GM21423 (cell line): ENCODE results near the gene TEDC1.

ENCODE experiments used
- ATAC-seq: cut with Tn5 transposase; IDR thresholded peaks from one replicate; pipeline ENCODE4 v1.9.1; 2021; ENCODE audit warnings: mild to moderate bottlenecking, moderate library complexity; ENCODE audit not compliant: unreplicated experiment

Gene TEDC1

DNA sequence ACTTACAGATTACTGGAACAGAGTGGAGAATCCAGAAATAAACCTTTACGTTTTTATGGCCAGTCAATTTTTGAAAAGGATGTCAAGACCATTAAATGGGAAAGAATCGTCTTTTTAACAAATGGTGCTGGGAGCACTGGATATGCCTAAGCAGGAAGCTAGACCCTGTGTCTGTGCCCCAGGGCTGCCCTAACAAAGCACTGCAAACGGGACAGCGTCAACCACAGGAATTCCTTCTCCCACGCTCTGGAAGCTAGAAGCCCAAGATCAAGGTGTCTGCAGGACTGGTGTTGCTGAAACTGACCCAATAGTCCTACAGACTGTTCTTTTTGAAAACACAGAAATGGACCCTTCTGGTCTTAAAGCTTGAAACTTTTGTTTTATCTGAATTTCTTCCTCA lies 26.1 kb downstream of the TEDC1 start:
- no peak for ATAC-seq

DNA sequence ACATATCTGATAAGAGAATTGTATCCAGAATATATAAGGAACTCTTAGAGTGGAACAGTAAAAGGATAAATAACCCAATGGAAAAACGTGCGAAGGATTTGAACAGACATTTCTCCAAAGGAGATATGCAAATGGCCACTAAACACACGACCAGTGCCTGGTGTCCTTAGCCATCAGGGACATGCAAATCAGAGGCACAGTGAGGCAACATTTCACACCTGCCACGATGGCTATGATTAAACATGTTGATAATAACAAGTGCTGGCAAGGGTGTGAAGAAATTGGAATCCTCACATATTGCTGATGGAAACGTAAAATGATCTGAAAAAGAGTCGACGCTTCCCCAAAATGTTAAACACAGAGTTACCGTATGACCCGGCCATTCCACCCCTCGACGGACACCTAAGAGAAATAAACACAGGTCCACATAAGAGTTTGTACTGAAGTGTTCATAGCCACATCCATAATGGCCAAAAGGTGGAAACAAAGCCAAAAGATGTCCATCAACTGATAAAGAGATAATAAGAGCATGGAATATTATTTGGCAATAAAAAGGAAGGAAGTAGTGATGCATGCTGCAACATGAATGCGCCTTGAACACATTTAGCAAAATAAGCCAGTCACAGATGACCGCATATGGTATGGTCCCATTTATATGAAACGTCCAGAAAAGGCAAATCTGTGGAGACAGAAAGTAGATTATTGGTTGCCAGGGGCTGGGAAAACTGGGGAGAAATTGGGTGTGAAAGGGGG lies 29.1 kb downstream of the TEDC1 start:
- ATAC-seq = no peak

DNA sequence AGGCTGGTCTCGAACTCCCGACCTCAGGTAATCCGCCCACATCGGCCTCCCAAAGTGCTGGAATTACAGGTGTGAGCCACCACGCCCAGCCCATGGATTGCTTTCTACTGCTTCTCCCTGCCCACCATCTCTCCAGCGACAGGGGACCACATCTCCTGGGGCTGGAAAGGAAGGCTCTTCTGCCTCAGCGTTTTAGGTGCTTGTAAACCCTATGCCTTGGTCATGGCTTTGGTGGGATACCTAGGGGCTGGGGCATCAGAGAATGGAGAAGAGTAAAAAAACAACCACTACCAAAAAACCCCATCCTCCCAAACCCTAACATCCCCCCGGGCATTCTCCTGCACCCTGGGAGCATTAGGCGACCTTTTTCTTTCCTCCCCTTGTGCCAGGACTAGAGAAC lies 34.3 kb downstream of the TEDC1 start:
- ATAC-seq = no peak

DNA sequence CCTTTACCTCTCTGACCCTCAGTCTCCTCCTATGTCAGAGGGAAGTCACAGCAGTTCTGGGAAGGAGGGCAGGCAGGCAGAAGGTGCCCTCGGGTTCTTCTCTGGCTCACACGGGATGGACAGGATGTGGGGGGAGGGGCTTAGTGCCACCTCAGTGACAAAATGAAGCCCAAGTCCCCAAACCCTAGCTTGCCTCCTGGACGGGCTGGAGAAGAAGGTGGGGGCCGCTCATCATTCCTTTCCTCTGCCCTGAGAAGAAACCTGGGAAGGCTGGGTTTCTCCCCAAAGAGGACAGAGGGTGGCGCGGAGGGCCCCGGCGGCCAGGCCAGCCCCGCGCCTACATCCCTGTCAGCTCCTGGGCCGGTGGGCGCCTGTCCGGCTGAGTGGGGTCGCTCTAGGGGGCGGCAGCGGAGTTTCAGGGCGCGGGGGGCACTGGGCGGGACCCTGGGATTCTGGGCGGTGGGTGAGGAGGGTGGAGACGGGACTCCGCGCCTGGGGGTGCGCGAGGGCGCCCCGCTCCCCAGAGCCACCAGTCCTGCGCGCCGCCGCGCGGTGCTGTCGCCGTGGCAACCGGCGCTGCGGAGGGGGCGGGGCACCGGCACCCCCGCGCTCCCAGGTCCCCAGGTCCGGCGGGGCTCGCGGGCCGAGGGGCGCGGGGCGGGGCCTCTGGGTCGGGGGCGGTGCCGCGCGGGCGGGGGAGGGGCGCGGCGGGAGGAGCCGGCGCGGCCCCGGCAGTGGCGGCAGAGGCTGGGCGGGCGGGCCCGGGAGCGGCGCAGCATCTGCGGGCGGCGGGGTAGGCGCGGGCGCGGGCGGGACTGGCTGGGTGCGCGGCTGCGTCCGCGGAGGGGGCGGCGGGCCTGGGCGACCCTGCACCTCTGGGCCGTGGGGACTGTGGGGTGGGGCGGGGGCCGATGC lies 35.1 kb downstream of the TEDC1 start, which contains the start of gene TMEM121:
TSS of gene TMEM121 (plus strand) at position 723 of the 915 bp plus-strand sequence. CDS start 2,252 bp downstream, outside the sequence.
- ATAC-seq = no peak

DNA sequence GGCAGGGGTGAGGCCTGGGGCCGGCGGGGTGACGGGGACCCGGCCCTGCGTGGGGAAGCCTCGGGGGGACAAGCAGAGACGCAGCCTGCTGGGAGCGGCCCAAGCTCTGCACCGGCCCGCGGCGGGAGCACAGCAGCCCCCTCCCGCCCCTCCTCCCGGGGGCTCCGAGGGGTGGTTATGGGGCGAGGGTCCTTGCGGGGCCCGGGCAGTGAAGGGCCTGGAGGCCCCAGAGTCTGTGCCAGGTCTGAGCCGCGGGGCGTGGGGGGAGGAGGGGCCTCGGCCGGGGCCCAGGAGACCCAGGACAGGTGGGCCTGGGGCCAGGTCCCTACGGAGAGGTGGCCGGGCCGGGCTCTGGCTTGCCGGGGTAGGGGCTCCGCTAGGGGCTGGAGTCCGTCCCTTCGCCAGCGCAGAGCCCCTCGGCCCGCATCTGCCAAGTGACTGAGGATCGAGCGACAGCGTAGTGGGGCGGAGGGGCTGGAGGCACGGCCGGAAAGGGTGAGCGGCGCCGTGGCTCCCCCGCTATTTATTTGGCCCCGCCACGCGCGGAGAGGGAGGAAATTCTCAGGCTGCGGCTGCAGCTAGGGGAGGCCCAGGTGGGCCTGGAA lies 35.8 kb downstream of the TEDC1 start:
- ATAC-seq = no peak

DNA sequence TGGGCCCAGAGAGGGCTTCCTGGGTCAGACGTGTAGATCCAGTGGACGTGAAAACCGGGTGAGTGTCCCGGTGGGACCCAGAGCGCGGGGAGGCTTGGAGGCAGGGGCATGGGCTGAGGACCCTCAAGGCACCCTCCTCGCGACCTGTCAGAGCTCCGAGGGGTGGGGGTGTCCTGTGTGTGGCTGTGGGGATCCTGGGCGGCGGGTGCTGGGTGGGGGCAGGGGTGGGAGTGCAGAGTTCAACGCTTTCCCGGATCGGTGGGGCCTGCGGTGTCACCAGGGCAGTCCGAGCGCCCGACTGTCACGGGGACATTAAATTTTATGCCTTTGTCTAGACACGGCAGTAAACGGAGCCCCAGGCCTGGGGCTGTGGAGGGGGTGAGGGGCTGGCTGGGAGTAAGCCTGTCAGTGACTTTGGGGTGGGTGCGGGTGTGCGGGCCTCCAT lies 36.4 kb downstream of the TEDC1 start:
- ATAC-seq = no peak

DNA sequence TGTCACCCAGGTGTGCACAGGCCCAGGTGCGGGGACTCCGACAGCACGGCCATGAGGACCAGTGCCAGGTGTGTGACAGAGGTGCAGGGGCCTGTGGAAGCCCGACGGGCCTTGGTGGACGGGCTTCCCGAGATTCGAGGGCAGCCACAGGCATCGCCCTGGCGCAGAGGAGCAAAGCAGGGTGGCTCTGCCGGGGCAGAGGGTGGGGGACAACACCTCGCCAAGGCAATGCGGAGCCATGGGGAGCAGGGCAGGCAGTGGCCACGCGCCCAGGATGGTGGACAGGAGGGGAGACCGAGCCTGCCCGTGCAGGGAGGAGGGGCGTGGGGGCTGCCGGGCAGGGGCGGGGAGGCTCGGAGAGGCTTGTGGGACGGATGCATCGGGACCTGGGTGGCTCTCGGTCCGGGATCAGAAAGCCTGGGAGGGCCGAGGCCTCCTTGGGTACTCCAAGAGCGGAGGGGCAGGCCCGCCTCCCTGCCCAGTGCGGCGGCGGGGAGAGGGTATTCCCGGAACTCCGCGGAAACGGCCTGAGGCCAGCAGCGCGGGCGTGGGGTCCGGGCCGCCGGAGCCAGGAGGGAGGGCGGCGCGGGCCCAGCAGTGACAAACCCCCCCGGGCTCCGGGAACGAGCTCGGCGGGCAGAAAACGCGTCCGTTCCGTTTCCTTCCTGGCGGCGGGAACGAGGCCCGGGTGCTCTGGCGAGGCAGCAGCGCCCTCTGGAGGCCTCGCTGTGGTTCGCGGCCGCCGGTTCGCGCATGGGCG lies 37.0 kb downstream of the TEDC1 start:
- ATAC-seq = peak; percentile 56

DNA sequence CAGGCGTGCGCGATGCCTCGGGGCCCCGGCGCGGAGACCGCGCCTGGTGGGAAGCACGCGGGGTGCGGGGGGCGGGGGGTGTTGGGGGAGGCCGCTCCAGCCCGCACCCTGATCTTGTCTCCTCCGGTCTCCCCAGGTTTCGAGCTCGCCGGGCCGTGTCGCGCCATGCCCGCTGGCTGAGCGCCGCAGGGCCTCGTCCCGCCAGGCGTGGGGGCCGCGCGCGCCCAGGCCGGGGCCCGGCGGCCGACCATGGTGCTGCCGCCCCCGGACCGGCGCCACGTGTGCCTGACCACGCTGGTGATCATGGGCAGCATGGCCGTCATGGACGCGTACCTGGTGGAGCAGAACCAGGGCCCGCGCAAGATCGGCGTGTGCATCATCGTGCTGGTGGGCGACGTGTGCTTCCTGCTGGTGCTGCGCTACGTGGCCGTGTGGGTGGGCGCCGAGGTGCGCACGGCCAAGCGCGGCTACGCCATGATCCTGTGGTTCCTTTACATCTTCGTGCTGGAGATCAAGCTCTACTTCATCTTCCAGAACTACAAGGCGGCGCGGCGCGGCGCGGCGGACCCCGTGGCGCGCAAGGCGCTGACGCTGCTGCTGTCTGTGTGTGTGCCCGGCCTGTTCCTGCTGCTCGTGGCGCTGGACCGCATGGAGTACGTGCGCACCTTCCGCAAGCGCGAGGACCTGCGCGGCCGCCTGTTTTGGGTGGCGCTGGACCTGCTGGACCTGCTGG lies 37.7 kb downstream of the TEDC1 start:
- ATAC-seq = no peak

DNA sequence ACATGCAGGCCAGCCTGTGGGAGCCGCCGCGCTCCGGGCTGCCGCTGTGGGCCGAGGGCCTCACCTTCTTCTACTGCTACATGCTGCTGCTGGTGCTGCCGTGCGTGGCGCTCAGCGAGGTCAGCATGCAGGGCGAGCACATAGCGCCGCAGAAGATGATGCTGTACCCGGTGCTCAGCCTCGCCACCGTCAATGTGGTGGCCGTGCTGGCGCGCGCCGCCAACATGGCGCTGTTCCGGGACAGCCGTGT lies 38.2 kb downstream of the TEDC1 start:
- no peak for ATAC-seq

DNA sequence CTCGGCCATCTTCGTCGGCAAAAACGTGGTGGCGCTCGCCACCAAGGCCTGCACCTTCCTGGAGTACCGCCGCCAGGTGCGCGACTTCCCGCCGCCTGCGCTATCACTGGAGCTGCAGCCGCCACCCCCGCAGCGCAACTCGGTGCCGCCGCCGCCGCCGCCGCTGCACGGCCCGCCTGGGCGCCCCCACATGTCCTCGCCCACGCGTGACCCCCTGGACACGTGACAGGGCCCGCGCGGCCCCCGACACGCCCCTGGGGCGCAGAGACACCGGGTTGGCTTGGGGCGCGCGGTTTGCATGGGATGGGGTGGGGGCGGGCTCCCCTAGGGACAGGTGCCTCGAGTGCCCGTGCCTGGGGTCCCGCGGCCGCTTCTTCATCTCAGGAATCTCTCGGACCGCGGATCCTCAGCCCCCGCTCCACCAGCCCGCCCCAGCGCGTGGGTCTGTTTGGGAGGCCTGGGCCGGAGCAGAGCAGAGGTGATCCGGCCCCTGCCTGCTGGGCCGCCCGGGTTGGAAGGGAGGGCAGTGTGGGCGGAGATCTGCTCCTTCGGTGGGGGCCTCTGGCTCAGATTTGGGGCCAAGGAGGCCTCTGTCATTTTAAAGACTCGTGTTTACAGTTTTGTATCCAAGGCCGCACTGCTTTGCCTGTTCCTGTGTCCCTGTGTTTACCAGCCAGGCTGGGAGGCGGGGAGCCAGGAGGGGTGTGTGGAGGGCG lies 38.7 kb downstream of the TEDC1 start:
- no peak for ATAC-seq

DNA sequence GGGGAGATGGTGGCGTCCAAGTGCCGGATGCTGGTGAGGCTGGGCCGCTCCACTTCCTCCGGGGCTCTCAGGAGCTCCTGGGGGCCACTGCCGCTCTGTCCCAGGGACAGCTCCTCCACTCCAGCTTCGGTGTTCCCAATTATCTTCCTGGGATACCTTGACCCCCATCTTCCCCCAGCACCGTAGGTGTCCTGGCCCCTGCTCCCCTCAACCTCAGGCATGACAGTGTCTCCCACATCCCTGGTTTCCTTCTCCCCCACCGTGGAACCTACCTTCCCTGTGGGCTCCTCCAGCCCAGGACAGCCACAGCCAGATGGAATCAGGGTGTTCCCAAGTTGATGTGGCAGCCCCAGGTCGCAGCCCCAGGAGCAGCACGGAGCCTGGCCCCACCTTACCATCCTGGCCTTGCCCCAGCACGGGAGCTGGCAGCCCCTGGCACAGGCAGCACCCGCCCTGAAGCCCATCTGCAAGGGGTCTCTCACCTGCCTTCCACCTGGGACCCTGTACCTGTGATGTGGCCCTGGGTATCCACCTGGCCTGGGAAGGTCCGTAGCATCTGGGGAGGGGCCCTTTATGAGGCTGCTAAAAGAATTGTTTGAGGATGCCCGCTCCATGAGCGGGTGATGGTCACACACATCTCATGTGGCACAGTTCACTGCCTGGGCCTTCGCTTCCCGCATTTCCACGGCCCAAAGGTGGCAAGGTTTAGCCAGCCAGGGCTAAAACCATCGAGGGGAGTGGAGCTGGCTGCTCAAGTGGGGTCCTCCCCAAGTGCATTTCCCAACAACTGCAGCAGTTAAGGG lies 39.4 kb downstream of the TEDC1 start:
- ATAC-seq = no peak

DNA sequence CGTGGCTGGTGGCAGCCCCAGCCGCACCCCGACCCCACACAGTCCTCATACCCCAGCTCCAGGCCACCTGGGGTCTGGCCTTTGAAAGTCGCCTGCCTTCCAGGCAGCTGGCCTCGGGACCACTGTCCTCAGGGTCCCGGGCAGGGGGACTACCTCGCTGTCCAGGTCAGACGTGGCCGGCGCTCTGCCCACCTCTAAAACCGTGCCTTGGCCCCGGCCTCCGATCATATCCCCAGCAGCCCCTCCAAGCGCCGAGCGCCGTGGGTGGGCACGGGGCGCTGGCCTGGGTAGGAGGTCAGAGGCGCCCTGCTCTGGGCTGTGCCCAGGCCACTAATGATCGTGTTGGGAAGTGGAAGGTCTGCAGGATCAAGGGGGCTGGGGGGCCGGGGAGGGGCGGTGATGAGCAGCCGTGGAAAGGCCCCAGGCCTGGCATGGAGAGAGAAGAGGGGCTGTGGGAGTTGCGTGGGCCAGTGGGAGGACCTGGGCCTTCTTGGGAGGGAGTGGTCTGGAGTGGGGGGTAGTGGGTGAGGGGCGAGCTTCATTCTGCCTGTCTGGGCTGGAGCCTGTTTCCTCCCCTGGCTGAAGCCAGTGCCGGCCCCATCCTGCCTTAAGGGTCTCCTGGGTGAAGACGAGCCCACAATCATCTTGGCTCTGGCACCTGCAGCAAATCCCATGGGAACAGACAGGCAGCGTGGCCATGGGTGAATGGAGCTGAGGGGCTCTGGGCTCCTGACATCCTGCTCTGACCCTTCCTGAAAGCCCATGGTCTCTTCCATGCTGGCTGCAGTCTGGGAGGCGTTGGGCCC lies 40.2 kb downstream of the TEDC1 start:
- no peak for ATAC-seq

DNA sequence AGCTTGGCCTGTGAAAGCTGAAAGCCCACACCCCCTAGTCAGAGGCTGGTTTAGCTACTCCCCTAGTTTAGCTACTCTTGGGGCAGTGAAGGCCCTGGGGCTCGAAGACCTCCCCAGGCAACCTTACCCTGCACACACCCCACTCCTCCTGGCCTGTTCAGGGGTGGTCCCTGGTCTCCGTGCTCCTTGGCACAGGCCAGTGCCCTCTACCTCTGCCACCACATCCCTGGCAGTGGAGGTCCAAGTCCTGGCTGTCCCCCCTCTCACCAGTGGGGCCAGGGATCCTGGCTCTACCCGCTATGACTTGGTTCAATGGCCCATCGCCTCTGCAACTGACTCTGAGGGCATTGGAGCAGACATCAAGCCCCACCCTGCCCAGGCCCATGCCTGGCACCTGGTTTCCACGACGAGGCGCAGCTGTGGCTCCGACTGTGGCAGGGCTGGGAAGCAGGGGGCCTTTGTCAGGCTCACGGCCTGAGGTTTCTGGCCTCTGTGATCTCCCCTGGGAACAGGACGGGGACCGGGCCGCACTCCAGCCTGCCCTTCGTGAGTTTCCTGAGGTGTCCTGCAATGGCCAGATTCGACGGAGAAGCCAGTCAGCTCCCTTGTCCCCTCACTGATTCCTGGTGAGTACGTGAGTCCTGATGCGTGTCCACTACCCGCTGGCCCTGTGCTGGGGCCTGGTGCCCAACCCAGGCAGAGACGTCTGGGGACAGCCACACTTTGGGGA lies 41.0 kb downstream of the TEDC1 start:
- ATAC-seq = no peak

DNA sequence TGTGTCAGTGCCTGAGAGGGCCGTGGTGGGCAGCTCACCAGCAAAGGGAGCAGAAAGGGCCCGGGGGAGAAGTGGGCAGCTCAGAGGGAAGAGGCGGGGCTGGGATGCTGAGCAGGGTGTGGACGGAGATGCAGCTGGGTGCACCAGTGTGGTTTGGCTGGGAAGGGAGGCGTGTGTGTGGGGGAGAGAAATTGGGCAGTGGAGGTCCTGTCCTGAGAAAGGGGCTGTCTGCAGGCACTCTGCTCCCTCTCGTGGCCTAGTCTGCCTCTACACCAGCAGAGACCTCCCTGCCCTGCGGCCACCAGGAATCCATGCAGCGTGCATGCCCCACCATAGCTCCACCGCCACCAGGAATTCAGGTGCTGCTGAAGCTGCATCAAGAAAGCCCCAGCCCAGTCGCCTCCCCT lies 41.7 kb downstream of the TEDC1 start:
- no peak for ATAC-seq

DNA sequence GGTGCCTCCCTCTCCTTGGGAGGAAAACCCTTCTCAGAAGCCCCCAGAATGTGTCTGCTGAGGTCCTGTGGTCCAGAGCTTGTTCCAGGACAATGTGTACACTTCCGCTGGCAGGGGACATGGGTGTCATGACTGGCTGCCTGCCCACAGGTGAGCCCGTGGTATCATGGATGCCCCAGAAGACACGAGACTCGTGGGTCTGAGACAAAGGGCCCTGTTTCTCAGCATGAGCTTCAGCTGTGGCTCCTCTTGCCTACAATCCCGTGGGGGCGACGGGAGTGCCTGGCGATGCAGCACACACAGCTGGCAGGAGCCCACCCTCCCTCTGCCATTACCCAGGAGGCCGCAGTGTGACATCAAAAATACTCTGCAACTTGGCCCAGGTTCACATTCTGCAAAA lies 42.3 kb downstream of the TEDC1 start:
- no peak for ATAC-seq

DNA sequence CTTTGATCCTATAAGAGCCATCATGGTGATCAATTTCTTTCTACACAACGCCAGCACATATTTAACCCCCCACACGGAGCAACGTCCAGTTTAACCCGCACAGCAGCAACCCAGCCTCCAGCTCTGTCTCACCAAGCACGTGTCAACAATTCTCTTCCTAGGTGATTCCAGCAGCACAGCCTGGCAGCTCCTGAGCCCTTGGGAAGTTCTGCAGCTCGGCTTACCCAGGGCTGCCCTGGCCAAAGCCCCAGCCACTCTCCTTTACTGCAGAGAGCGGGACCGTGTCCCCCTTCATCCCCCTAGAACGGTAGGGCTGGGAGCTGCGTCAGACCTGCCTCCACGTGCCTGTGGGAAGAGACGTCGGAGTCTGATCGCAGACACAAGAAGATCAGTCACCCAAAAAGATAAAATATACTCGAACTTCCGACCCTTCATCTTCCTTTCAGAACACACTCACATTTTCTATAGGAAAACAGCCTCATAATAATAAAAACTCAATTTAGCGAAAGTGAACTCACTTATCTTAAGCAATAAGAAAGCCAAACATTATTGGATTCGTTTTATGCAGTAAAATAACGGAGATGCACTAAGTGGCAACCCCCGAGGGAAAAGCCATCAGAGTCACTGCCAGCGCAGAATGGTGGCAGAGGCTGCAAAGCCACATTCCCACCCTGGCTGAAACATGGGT lies 42.9 kb downstream of the TEDC1 start:
- no peak for ATAC-seq

DNA sequence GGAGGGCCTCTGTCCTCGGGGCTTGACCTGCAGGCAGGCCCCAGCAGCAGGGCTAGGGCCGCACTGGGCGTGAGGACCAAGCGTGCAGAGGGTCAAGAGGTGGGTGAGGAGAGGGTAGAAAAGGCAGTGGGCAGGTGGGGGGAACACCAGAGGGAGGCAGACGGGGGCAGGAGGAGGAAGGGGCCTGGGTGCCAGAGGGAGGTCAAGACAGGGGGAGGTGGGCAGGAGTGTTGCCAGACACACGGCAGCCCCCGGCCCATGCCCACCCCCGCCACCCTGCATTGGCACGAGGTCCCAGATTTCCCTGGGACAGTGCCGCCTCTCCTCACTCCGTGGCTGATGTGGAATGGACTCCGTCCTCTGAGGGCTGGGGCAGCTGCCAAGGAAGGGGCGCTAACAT lies 43.5 kb downstream of the TEDC1 start:
- no peak for ATAC-seq
